ENCODE data around the gene OPCML.

Gene OPCML

DNA sequence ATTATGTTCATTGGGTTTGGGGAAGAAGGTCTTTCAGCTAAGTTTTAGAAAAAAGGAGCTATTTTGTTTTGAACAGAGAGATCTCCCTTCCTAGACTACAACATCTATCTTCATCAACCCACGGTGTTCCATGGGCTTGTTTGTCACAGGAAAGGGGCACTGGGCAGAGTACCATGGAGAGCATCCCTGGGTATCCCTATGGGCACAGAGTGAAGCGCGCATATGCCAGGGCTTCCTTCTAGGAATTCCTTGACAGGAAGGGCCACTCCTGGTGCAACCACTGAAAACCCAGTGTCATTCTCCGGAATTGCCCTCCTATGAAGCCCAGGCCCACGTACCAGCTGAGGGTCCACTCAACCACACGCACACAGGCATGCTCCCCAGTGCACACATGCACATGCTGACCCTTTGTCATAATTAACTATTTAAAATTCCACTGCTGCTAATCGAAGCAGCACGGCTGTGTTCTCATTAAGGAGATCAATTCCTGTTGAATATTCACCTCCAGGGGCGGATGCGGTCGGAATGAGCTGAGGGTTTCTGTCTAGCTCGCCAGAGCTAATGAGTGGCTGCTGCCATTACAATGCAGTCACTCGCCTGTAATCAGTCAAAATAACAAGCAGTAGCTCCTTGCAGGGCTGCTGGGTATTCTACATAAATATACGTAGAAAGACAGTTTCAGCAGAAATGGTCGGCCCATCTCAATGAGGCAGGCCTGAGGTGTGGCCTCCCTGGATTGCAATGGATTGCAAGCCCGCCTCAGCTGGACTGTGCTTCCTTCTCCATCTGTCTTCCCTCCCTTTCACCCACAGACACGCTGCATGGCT, 512.5 kb downstream of the OPCML start:
- Histone ChIP-seq H3K79me2 (ENCODE audit: insufficient read depth, low read length) (no peaks in the 10 kb centered on the region), H3K9me3 (ENCODE audit: insufficient read depth, low read length) (no peaks in the 10 kb centered on the region), H4K20me1 (ENCODE audit: low read depth, low read length) (no peaks in the 10 kb centered on the region), H3K4me2 (ENCODE audit: low read depth, low read length, poor library complexity, severe bottlenecking) (no peak overlapping the region), H3K27ac (ENCODE audit: low read depth, low read length) (no peak overlapping the region), H3K36me3 (ENCODE audit: low read length) (no peaks in the 10 kb centered on the region), H3K4me3 (ENCODE audit: insufficient read depth, low read length, poor library complexity, severe bottlenecking) (no peak overlapping the region), H3K9me2 (replicated peaks; ENCODE audit: insufficient read depth, low read length) (no peaks in the 10 kb centered on the region), H3K27me3 (ENCODE audit: low read length) (no peaks in the 10 kb centered on the region), H3F3A (ENCODE audit: insufficient read depth) (no peaks in the 10 kb centered on the region), H2AFZ (ENCODE audit: low read depth, low read length, severe bottlenecking) (no peak overlapping the region), H3K9ac (ENCODE audit: low read length) (no peak overlapping the region)
- TF ChIP-seq CTCF (IDR thresholded peaks at IDR 0.05; ENCODE audit: insufficient read depth, low read length, poor library complexity, severe bottlenecking) = no peak
- TF ChIP-seq EZH2phosphoT487 (conservative IDR thresholded peaks at IDR 0.05; ENCODE audit: low read length) = no peak

GRCh38 chr11:133015457-133015856, 516.8 kb downstream of the OPCML start:
- Histone ChIP-seq H3K9me2 (replicated peaks; ENCODE audit: insufficient read depth, low read length) (no peaks in the 10 kb centered on the region), H3K27ac (ENCODE audit: low read depth, low read length) (no peak overlapping the region), H3K9ac (ENCODE audit: low read length) (no peak overlapping the region), H2AFZ (ENCODE audit: low read depth, low read length, severe bottlenecking) (no peak overlapping the region), H3K36me3 (ENCODE audit: low read length) (no peaks in the 10 kb centered on the region), H3K9me3 (ENCODE audit: insufficient read depth, low read length) (no peaks in the 10 kb centered on the region), H4K20me1 (ENCODE audit: low read depth, low read length) (no peaks in the 10 kb centered on the region), H3F3A (ENCODE audit: insufficient read depth) (no peaks in the 10 kb centered on the region), H3K4me3 (ENCODE audit: insufficient read depth, low read length, poor library complexity, severe bottlenecking) (no peak overlapping the region), H3K27me3 (ENCODE audit: low read length) (no peaks in the 10 kb centered on the region), H3K79me2 (ENCODE audit: insufficient read depth, low read length) (no peaks in the 10 kb centered on the region), H3K4me2 (ENCODE audit: low read depth, low read length, poor library complexity, severe bottlenecking) (no peak overlapping the region)
- no peak for TF ChIP-seq EZH2phosphoT487 (conservative IDR thresholded peaks at IDR 0.05; ENCODE audit: low read length)
- no peak for TF ChIP-seq CTCF (IDR thresholded peaks at IDR 0.05; ENCODE audit: insufficient read depth, low read length, poor library complexity, severe bottlenecking)

- H3F3A ChIP-seq (ENCODE audit: insufficient read depth) = no peaks in the 10 kb centered on the region
- no peaks in the 10 kb centered on the region for H3K36me3 ChIP-seq (ENCODE audit: low read length)
- H3K4me2 ChIP-seq (ENCODE audit: low read depth, low read length, poor library complexity, severe bottlenecking) = no peak overlapping the region
- no peak overlapping the region for H3K27ac ChIP-seq (ENCODE audit: low read depth, low read length)
- no peaks in the 10 kb centered on the region for H3K9me3 ChIP-seq (ENCODE audit: insufficient read depth, low read length)
- H3K79me2 ChIP-seq (ENCODE audit: insufficient read depth, low read length) = no peaks in the 10 kb centered on the region
- TF ChIP-seq EZH2phosphoT487 (conservative IDR thresholded peaks at IDR 0.05; ENCODE audit: low read length) (no peak), CTCF (IDR thresholded peaks at IDR 0.05; ENCODE audit: insufficient read depth, low read length, poor library complexity, severe bottlenecking) (no peak)
- no peaks in the 10 kb centered on the region for H3K27me3 ChIP-seq (ENCODE audit: low read length)
- H3K9me2 ChIP-seq (replicated peaks; ENCODE audit: insufficient read depth, low read length) = no peaks in the 10 kb centered on the region
- H4K20me1 ChIP-seq (ENCODE audit: low read depth, low read length) = no peaks in the 10 kb centered on the region
- no peak overlapping the region for H3K9ac ChIP-seq (ENCODE audit: low read length)
- no peak overlapping the region for H3K4me3 ChIP-seq (ENCODE audit: insufficient read depth, low read length, poor library complexity, severe bottlenecking)
- no peak overlapping the region for H2AFZ ChIP-seq (ENCODE audit: low read depth, low read length, severe bottlenecking)
These were observed 518.0 kb downstream of the OPCML start for GRCh38 chr11:133014337-133014736.
